Endothelial cell of hepatic sinusoid (primary cell): ENCODE results near the gene CCDC7.
"Not testable (repeated sequence)": the region's sequence is repeated elsewhere in the genome, so short reads cannot be mapped to it uniquely, and the experiment has no call there.

Source experiments
- in situ Hi-C: cut with HindIII; loops from 2 replicates; pipeline ENCODE4 v1.10.0; 2017; ENCODE audit warnings: low sequenced_read_pairs

Gene CCDC7

GRCh38 chr10:32548208-32548607 lies 102.3 kb downstream of the CCDC7 start:
- in situ Hi-C loops, result no loop called here

- in situ Hi-C loops, result no loop called here
Measured at GRCh38 chr10:32556783-32557395, 110.9 kb downstream of the CCDC7 start.

- in situ Hi-C loops, result not testable (repeated sequence)
Measured at GRCh38 chr10:32562695-32563094, 116.8 kb downstream of the CCDC7 start.

GRCh38 chr10:32577448-32577847 lies 131.5 kb downstream of the CCDC7 start:
- in situ Hi-C loops, result no loop called here

DNA sequence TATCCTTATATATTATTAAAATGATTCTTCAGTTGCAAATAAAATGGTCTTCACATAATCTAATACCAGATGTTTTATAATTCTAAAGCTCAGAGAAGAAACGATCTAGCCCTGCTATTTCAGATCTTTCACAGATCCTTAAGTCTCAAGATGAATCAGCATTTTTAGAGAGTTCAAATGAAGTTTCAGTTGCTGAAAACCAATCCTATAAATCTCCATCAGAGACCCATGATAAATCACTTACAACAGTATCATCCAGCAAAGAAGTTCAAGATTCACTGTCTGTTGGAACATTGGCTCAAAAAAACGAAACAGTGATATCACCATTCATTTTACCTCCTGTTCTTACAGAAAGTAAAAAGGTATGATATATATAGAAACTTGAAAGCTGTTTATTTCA lies 137.0 kb downstream of the CCDC7 start:
- in situ Hi-C loops, result loop anchor here (5.0 kb wide), 1 partner anchor 34 kb away; no protein-coding TSS in a partner anchor

- in situ Hi-C loops, result not testable (repeated sequence)
Measured at GRCh38 chr10:32598022-32598421, 152.1 kb downstream of the CCDC7 start.

DNA sequence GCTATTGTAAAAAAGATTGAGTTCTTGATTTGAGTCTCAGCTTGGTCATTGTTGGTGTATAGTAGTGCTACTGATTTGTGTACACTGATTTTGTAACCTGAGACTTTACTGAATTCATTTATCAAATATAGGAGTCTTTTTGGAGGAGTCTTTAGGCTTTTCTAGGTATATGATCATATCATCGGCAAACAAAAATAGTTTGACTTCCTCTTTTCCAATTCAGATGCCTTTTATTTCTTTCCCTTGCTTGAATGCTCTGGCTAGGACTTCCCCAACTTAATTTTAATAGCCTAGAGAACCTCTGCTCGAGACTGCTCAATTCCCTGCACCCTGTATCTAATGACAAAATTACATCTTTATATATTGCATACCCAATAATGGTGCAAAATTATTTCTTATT lies 154.4 kb downstream of the CCDC7 start:
- in situ Hi-C loops, result no loop called here

DNA sequence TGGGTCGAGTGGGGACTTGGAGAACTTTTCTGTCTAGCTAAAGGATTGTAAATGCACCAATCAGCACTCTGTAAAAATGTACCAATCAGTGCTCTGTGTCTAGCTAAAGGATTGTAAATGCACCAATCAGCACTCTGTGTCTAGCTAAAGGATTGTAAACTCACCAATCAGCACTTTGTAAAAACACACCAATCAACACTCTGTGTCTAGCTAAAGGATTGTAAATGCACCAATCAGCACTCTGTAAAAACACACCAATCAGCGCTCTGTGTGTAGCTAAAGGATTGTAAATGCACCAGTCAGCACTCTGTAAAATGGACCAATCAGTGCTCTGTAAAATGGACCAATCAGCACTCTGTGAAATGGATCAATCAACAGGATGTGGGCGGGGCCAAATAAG lies 155.6 kb downstream of the CCDC7 start:
- in situ Hi-C loops, result not testable (repeated sequence)

GRCh38 chr10:32605787-32606186 lies 159.8 kb downstream of the CCDC7 start:
- in situ Hi-C loops, result no loop called here

DNA sequence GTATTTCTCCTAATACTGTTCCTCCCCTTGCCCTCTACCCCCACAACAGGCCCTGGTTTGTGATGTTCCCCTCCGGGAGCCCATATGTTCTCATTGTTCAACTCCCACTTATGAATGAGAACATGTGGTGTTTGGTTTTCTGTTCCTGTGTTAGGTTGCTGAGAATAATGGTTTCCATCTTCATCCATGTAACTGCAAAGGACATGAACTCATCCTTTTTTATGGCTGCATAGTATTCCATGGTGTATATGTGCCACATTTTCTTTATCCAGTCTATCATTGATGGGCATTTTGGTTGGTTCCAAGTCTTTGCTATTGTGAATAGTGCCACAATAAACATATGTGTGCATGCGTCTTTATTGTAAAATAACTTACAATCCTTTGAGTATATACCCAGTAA lies 164.6 kb downstream of the CCDC7 start:
- in situ Hi-C loops, result not testable (repeated sequence)

DNA sequence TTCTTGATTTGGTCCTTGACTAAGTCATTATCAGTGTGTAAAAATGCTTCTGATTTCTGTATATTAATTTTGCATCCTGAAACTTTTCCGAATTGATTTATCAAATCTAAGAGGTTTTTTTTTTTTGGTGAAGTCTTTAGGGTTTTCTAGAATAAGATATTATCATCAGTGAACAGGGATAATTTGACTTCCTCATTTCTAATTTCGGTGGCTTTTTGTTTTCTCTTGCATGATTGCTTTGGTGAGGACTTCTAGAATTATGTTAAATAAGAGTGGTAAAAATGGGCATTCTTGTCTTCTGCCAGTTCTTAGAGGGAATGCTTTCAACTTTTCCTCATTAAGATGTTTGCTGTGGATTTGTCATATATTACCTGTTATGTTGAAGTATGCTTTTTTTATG lies 170.5 kb downstream of the CCDC7 start:
- in situ Hi-C loops, result loop anchor here (5.0 kb wide), 1 partner anchor 34 kb away; no protein-coding TSS in a partner anchor

- in situ Hi-C loops, result loop anchor here (5.0 kb wide), 1 partner anchor 36 kb away; no protein-coding TSS in a partner anchor
Measured at GRCh38 chr10:32618482-32618881, 172.5 kb downstream of the CCDC7 start.

GRCh38 chr10:32621969-32622368 lies 176.0 kb downstream of the CCDC7 start:
- in situ Hi-C loops, result no loop called here

- in situ Hi-C loops, result no loop called here
Measured at GRCh38 chr10:32622409-32622808, 176.5 kb downstream of the CCDC7 start.

- in situ Hi-C loops, result no loop called here
Measured at GRCh38 chr10:32627183-32627582, 181.2 kb downstream of the CCDC7 start.

DNA sequence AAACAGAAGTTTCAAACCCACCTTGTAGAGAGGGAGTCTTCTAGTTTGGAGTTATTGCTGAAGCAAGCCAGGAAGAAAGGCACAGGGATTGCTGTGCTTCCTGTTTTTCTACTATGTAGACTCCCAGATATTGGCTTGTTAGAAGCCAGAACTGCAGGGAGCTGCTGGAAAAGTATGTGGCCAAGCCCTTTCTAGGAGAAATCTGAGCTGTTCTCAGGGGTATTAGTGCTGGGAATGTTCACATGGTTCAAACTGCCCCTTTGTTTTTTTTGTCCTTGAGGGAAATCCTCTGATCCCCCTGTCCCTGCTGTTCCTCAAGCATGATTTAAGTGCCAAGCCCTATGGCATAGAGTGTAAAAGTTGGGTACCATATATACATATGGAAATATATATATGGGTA lies 184.0 kb downstream of the CCDC7 start:
- in situ Hi-C loops, result no loop called here

- in situ Hi-C loops, result no loop called here
Measured at GRCh38 chr10:32646535-32646934, 200.6 kb downstream of the CCDC7 start.

DNA sequence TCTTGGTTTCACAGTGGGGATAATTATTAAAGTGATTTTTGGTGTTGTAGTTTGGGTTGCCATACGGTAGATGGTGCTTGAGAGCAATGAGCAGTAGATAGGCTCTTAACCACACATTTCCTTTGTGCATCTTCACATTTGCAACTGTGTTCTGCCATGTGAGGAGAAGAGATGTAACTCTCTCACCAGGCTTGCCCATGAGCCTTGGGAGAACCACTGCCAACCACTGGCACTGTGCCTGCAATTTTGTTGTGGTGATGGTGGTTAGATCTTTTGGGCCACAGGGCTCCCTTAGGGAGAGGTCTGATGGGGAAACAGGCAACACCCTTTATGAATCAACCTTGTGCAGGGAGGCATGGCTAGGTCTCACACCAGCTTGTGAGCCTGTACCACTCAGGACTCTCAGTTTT lies 204.3 kb downstream of the CCDC7 start:
- in situ Hi-C loops, result no loop called here

DNA sequence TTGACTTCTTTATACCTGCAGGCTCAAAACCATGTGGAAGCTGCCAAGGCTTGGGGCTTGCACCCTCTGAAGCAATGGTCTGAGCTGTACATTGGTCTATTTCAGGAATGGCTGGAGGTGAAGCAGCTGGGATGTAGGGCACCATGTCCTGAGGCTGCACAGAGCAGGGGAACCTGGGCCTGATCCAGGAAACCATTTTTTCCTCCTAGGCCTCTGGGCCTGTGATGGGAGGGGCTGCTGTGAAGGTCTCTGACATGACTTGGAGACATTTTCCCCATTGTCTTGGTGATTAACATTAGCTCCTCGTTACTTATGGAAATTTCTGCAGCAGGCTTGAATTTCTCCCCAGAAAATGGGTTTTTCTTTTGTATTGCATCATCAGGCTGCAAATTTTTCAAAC lies 211.5 kb downstream of the CCDC7 start:
- in situ Hi-C loops, result not testable (repeated sequence)

GRCh38 chr10:32661346-32661745 lies 215.4 kb downstream of the CCDC7 start:
- in situ Hi-C loops, result no loop called here

GRCh38 chr10:32680803-32681557 lies 235.0 kb downstream of the CCDC7 start:
- in situ Hi-C loops, result no loop called here

DNA sequence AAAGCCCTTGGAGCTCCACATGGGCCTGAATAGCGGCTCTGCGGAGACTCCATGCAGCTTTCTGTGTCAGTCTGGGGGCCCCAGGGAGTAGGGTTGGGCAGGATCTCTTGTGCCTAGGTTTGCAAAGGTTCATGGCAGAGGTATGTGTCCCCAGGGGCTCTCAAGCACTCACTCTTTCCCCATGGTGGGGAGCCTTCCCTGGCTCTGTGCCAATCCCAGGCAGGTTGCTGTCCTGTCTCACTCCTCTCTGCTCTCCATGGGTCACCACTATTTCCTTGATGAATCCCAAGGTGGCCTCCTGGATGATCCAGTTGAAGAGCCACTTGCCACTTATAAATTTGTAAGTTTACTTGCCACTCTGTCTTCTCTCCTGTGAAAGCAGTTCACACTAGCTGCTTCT lies 238.4 kb downstream of the CCDC7 start:
- in situ Hi-C loops, result no loop called here
